ENCODE measurements around the gene PXDN. TPM values are rescaled to one million over a fixed set of nuclear protein-coding genes. Genes with fewer than 3 reads are reported as not detected.
"Not testable (repeated sequence)": the region's sequence is repeated elsewhere in the genome, so short reads cannot be mapped to it uniquely, and the experiment has no call there.

Gene PXDN
- total RNA-seq, 2 experiments from 2014 or later, result 1.3 to 1.4 TPM

DNA sequence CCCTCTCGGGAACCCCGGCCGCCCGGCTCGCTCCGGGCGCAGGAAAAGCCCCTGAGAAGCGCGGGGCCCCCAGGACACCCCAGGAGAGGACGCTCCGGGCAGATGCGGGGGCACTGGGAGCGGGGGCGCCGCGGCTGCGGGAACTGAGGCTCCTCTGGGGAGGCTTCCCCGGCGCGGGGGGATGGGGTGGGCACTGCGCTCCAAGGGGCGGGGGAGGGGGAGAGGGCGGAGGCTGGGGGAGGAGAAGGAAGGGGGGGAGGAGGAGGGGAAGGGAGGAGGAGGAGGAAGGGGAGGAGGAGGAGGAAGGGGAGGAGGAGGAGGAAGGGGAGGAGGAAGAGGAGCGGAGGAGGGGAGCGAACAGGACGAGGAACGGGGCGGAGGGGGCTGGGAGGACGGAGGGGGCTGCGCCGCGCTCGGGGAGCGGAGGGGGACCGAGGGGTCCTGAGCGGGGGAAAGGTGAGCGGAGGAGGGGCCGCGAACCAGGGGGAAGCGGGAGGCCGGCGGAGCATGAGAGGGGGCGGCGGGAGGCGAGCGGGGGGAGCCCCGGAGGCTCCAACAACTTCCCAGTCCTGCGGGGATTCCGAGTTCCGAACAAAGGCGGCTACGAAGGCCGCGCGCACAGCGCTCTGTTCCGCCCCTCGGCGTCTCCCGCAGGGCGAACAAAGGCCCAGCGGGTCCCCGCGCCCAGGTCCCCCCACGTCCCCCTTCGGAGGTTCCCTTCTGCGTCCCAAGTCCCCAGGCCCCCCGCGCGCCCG is 742 bp downstream of the PXDN start:
- ChIA-PET POLR2A (interaction anchor here (0.6 kb wide), 1 partner anchor 423 kb away, joined by 4 read pairs; no protein-coding TSS in a partner anchor), CTCF (no interaction called here)

DNA sequence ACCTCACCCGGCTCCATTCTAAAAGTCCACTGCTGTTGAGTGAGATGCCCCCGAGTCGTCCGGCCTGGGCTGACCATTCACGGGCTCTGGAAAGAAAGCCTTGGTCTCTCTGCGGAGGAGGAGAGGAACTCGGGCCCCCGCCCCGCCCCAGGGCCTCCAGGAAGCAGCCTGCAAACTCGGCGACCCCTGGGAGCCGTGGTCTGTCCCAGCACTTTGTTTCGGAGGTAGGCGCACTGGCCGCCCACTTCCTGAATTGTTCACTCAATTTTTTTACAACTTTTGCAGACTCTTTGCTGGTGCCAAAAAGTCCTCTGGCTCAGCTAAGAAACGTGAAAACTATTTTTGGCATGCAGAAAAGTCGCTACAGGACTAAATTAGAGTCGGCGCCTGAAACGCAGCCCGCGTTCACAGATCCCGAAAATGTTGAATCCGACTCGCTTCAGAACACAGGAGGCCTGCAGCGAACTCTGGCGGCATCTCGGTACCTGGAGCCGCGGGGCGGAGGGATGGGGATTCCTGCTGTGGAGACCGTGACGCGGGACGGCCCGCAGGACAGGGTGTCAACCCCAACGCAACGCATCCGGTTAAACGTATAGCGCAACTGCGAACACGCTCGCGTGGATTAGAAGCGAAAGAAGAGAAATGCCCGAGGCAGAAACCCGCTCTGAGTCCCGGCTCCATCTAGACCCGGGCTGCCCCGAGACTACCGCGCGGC is 1.5 kb downstream of the PXDN start:
- POLR2A ChIA-PET, result interaction anchor here (0.6 kb wide), 1 partner anchor 423 kb away, joined by 4 read pairs; no protein-coding TSS in a partner anchor
- CTCF ChIA-PET, result no interaction called here

DNA sequence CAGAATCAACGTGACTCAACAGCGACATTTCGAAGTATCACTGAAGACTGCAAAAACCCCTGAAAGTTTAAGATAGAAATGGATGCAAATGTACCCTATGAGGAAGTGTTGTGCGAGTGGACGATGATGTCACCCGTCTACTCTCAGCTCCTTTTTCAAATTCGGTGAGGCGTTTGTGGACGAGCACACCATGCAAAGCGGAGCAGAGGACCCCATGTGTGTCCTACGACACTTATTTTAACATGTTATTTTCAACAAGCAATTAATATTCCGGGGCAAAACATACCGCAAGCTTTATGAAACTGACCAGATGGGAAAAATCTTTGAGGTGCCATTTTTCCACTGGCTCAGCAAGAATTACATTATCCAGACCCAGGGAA is 2.0 kb downstream of the PXDN start:
- ChIA-PET POLR2A (no interaction called here), CTCF (no interaction called here)

DNA sequence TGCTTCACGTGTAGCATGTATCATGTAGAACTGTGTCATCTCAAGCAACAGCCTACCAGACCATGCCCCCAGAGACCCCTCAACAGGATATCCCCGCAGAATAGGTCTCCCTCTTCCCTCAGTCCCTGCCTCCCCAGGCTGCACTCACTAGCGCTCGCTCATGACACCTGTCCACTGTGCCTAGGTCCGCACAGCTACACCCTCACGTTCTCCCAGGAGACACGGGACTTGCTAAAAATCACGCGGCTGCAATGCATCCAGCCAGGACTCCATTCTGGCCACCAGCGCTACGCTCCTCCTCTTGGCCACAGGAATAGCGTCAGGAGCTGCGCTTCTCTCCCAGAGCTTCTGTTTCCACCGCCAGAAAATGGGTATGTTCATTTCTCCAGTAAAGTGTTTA is 2.5 kb downstream of the PXDN start:
- POLR2A ChIA-PET, result no interaction called here
- CTCF ChIA-PET, result no interaction called here

DNA sequence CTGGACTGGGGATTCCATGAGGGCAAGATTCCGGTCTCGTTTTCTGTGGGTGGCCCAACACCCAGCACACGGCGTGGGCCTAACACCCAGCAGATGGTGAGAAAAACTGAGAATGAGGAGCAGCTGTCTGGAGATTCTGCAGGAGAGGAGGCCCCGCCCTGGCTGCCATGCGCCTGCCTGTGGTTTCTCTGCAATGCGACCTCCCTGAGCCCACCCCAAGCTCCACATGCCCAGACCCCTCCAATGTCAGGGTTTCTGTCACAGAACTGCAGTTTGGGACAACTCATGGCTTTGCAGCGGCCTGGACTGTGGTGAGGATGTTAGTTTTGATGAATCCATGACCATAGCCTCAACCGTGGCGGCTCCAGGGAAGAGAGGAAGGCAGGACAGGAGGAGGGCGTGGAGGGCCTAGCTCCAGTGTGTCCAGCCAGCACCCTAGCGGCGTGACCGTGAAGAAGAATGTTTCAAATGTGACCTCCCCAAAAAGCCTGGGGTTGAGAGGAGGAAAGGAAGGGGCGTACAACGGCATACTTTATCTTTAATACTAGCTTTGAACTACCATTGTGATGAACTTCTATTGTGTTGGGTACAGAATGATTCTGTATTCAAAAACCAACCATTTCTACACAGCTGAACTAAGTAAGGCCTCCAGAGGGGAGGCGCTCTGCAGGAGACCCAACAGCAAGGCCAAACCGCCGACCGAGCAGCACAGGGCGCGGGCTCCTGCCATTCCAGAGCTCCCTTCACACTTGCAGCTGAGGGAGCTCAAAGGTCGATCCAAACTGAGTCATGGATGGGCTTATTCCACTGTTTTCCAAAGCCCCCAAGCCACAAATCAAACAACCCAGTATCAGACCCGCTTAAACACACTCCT is 3.4 kb downstream of the PXDN start:
- CTCF ChIA-PET, result no interaction called here
- POLR2A ChIA-PET, result no interaction called here

DNA sequence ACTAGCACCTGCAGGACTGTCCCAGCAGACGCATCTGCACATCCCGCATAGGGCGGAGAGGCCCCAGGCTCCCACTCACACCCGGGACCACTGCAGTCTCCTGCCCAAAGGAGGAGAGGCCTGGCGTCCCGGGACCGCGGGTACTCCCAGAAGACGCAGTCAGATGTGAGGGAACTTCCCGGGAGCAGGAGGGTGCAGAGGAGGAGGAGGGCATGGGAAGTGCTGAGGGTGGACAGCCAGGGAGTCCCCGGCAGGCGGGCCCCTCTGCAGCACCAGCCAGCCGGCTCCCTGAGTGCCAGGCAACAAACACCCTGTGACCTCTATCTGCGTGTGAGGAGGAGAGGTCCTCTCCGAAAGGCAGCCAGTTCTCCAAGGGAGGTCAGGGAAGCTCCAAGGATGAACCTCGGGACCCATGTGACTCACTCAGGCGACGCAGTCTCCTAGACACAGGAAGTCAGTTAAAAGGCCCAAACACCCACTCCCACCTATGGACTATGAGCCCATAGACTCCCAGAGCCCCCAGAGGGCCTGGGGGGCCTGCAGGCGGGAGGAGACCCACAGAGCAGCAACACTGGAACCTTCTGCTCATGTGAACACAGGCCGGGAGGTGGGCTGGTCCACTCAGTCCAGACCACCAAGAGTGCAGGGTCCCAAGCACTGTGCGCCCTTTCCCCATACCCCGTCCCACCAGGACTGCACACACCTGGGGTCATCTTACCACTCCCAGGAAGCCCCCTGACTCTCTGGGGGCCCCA is 4.2 kb downstream of the PXDN start:
- POLR2A ChIA-PET, result no interaction called here

DNA sequence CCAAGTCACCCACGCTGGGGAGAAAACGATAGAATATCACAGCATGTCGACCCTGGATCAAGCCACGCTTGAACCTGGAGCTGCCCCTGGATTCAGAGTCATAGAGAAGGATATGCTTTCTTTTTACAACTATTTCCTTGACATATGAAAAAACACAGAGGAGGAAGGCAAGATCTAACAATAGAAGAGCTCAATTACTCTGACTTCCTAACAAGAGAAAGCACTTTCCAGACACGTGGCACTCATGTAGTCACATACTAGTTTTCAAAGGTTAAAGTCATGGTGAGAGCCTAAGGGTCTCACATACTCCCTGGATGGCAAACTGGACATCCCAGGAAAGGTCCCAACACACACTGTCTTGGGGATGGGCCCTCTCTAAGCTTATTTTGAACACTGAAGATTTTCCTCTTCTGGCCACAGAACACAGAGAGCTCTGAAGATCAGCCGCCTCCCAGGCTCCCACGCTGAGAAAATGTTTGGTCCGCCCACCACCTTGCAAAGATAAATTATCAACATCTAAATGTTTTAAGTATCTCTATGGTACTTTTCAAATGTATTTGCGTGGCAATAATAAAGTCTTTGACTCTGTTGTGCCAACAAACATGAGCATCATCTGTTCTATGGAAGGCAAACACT is 4.9 kb downstream of the PXDN start:
- ChIA-PET CTCF (no interaction called here), POLR2A (no interaction called here)

More for the DNA sequence above, 4.2 kb downstream of the PXDN start:
- CTCF ChIA-PET, result no interaction called here

DNA sequence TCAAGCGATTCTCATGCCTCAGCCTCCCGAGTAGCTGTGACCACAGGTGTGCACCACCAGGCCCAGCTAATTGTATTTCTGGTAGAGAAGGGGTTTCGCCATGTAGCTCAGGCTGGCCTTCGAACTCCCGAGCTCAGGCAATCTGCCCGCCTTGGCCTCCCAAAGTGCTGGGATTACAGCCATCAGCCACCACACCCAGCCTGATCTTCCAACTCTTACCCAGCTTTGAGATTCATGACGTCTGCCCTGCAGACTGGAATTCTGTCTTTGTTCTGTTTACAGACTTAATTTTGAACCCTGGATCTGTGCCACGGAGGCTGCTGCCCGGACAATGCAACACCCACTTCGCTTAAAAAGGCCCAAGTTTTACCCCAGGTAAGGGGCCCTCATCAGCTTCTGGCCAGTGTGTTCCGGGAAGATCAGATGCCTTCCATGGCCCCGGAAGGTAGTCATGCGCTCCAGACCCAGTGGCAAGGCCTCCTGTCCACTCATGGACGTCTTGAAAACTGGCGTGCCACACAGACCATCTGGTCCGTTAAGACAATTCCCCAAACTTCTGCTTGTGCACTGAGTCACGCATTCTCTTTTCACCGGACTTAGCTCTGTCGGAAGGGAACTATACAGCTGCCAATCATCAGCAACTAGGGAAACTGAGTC is 5.5 kb downstream of the PXDN start:
- ChIA-PET POLR2A (no interaction called here), CTCF (interaction anchor here (0.7 kb wide), 1 partner anchor 21 kb away, joined by 3 read pairs; no protein-coding TSS in a partner anchor)

DNA sequence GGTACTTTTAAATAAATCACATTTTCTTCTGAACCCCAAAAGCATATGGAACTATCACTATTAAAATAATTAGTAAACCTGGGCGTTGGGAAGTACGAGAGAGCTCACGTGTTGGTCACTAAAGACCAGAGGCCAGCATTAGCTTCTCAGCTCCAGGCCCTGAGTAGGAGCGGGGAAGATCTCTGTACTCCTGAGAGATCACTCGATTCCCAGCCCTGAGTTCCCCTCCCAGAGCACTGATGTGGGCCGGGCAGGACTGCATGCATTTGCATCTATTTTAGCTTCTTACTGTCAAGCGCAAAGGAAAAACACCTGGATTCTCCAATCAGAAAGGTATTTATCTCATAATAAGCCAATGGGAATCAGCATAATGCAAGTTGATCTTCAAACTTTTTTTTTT is 6.2 kb downstream of the PXDN start:
- ChIA-PET POLR2A (no interaction called here), CTCF (interaction anchor here (0.7 kb wide), 2 partner anchors 20 to 521 kb away, joined by 3 read pairs; no protein-coding TSS in a partner anchor)

DNA sequence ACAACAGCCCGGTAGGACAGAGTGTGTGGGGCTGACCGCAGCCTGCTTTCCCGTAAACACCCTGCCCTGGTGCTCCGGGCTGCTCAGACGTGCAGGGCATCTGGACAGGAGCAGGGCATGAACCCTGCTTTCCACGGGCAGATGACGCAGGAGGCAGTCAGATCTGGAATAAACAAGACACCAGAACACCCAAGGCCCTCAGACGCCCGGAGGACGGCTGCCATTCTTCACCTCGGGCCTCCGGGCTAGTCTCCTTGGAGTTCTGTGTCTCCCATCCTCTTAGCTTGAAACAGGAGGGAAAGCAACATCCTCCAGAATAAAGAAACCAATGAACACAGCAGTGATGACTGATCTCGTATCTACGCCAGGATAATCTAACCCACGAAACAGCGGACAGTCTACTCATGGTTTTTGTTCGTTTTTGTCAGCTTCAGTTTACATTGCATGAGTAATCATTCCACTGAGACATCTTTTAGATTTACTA is 7.3 kb downstream of the PXDN start:
- CTCF ChIA-PET, result no interaction called here
- POLR2A ChIA-PET, result no interaction called here

DNA sequence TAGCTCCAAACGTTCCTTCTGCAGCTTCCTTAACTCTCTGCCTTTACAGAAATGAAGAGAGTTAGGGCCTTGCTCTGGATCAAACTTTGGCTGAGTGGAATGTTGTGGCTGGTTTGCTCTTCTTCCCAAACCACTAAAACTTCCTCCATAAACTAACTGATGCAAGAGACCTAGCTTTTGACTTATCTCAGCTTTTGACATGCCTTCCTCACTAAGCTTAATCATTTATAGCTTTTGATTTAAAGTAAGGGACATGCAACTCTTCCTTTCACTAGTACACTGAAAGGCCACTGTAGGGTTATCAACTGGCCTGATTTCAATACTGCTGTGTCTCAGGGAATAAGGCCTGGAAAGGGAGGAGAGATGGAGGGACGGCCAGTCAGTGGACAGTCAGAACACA is 8.3 kb downstream of the PXDN start:
- ChIA-PET CTCF (interaction anchor here (1.0 kb wide), 1 partner anchor 15 kb away, joined by 4 read pairs; no protein-coding TSS in a partner anchor), POLR2A (no interaction called here)

DNA sequence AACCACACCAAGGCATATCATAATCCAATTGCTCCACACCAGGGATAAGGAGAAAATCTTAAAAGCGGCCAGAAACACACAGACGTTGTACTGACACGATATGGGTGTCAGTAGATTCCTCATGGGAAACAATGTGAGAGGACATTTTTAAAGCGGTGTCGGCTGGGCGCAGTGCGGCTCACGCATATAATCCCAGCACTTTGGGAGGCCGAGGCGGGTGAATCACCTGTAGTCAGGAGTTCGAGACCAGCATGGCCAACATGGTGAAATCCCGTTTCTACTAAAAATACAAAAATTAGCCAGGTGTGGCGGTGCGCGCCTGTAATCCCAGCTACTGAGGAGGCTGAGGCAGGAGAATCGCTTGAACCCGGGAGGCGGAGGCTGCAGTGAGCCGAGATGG is 11.0 kb downstream of the PXDN start:
- POLR2A ChIA-PET, CTCF ChIA-PET: not testable (repeated sequence)

DNA sequence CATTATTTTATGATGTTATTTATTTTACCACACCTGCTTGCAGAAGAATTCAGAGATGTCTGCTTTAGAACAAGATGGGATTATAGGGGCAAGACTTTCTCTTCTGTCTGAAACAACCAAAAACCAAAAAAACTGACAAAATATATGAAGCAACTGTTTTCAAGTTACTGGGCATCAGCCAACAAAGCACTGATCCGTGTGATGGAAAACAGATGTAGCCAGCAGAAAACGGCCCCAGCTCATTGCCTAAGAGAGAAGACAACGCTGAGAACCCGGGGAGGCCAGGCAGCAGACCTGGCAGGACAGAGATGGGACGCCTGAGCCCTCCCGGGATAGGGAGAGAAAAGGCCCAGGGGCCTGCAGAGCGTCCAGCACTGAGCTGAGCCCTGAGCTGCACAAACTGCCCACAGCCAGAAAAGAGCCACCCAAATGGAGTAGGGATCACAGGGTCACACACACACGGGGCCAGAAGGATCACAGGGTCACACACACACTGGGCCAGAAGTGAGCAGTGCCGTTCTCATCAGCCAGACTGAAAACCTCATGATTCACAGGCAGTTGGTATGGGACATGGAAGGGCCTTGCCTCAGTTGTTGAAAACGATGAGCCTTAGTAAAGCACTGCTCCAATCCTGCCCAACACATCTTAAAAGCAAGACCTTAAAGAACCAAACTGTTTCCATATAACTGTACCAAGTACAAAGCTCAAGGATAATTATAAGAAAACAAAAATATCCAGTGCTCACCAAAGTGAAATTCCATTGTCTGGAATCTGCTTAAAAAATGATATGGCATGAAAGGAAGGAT is 12.1 kb downstream of the PXDN start:
- CTCF ChIA-PET, result no interaction called here

DNA sequence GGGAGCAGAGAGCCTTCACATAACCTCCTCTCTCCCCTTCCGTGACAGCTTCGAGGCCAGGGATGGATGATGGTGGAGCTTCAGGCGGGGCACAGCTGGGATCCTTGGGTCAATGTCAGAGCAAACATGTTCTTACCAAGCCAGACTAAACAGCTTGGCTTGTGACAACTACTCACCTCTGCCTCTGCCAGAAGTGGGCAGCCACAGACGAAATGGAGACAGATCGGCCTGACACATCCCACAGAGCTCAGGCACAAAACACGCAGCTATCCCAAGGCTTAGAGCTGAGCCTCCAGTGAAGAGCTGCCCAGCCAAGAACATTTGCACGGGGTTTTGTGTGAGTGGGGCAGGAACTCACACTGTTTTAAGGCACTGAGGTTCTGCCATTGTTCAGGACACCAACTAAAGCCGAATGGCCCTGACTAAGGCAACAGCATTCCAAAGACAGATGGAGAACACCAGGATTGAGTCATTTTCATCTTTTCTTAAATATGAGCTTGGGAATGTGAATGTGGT is 12.8 kb downstream of the PXDN start:
- POLR2A ChIA-PET, result no interaction called here
- CTCF ChIA-PET, result no interaction called here

More for the DNA sequence above, 12.1 kb downstream of the PXDN start:
- POLR2A ChIA-PET, result no interaction called here

DNA sequence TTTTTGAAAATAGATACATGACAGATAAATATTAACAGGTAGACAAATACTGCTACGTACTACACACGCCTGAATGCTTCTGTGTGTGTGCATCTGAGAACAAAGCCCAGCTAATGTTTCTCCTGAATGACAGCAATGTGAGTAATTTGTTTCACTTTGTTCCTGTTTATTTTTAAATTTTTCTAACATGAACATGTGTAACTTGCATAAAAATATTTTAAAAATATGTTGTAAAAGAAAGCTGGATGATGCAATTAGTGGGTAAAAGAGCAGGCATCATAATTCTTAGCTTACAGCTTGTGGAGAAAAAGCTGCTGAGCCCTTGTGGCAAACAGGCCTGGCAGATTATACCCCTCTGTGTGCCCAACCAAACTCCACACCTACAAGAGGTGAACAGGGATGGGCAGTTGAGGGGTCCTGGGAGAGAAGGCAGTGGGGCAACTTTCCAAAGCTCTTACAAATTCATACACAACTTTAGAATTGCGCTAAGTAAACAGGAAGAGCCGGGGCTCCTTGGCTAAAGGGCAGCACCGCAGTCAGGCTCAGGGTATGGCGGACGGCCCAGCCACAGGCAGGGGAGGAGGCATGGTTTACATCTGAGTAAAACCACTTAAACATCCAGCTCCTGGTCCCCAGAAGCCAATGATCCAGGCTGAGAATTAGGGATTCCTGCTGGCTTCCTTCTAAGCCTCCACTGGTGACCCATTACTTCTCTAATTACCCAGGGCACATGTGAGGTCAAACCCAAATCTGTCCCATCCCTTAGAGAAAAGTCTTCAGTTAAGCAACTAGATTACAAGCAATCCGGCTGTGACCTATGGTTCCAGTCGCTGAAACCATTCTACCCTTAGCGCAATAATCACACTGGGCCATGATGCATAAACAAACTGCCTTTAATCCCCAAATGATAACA is 14.0 kb downstream of the PXDN start:
- POLR2A ChIA-PET, result no interaction called here
- CTCF ChIA-PET, result no interaction called here

DNA sequence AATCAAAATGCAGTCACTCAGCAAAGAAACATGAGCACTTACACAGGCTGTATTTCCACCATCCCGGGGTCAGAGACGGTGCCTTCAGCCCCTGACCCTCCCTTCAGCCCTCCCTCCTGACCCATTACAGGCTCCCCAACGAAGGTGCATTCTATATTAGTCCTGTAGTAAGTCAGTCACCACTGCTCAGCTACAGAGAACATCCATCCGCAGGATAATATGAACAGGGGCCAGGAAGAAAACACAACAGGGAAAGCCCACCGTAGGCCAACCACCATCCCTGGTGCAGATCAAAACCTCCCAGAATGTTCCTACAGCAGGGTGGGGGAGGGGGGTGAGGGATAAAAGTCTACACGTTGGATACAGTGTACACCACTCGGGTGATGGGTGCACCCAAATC is 15.1 kb downstream of the PXDN start:
- POLR2A ChIA-PET, result no interaction called here
- CTCF ChIA-PET, result no interaction called here

DNA sequence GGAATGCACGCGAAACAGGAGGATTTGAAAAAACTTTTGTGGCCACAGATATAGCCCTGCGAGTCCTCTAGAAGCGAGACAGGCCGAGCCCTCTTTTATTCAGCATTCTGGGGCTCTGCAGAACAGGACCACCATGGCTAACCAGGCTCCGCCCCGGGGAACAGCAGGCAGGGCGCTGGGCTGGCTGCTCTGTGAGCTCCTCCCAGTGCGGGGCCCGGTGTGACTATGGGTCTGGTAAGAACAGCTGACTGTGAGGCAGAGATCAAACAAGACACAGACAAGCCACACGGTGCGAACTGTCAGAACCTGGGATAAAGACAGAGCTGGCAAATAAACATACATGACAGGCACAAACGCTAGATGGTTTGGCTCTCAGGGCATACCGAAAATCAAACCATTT is 15.5 kb downstream of the PXDN start:
- CTCF ChIA-PET, result no interaction called here
- POLR2A ChIA-PET, result no interaction called here
